ENCODE data around the gene ORAI2. TPM values are rescaled to one million over a fixed set of nuclear protein-coding genes. Genes with fewer than 3 reads are reported as not detected.
A peak's percentile ranks its signal among the peaks of the same experiment; 100 is the strongest.
"Not testable (repeated sequence)": the region's sequence is repeated elsewhere in the genome, so short reads cannot be mapped to it uniquely, and the experiment has no call there.

ORAI2 gene
- total and polyA plus RNA-seq, 7 donors, result 1.4 to 38.7 (median 7.9) TPM

GRCh38 chr7:102478314-102479208, 45.2 kb downstream of the ORAI2 start, which contains the start of gene POLR2J:
POLR2J (minus strand) TSS chr7:102478922; CDS start chr7:102478860, 62 bp downstream.
- H3K36me3 ChIP-seq; H3K27me3 ChIP-seq; H3K9me3 ChIP-seq; H3K4me1 ChIP-seq; intact Hi-C loops (cut with DNase I): not testable (repeated sequence)
- Histone ChIP-seq H3K27ac (peak within 1 kb of the TSS in 3 of 4 donors; percentile 61 to 80 (median 70)), H3K4me3 (peak within 1 kb of the TSS; percentile 43 to 57 (median 53))
- TF ChIP-seq POLR2AphosphoS5 (IDR thresholded peaks at IDR 0.05), result peak in 2 of 4 donors; percentile 33 to 80
- TF ChIP-seq CTCF (IDR thresholded peaks at IDR 0.05), result peak in 2 of 4 experiments; percentile 24 to 33
- 0 to 1% methylated on average over 58 to 59 of the region's 72 CpGs for WGBS, 2 donors
- DNase-seq, result peak; percentile 96

DNA sequence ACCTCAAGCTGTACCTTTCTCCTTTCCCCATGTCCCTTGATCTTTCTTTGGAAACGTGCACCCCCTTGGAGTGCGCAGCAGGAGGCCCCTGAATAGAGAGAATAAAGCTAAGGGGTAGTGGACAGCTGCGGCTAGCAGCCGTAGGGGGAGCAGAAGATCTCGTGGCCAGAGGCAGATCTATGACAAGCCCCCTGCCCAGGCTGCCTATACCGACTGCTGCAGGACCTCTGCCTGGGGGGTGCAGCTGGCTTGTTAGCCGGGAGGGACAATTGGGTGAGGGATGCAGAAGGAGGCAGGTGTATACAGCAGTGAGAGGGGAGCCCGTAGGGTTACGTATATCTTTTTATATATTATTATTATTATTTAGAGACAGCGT, 45.8 kb downstream of the ORAI2 start:
- H3K9me3 ChIP-seq; DNase-seq; H3K4me1 ChIP-seq; H3K27ac ChIP-seq; H3K4me3 ChIP-seq; H3K36me3 ChIP-seq; intact Hi-C loops (cut with DNase I); H3K27me3 ChIP-seq: not testable (repeated sequence)
- WGBS, 2 donors, result 0% methylated on average over 2 of the region's 10 CpGs

GRCh38 chr7:102479982-102480637, 46.7 kb downstream of the ORAI2 start:
- peak; percentile 61 for DNase-seq
- intact Hi-C loops (cut with DNase I); H3K27ac ChIP-seq; H3K9me3 ChIP-seq; H3K4me1 ChIP-seq; H3K36me3 ChIP-seq; H3K4me3 ChIP-seq; H3K27me3 ChIP-seq: not testable (repeated sequence)
- 3 to 9% methylated on average over 8 of the region's 11 CpGs for WGBS, 2 donors
- peak in 2 of 4 experiments; percentile 37 to 59 for TF ChIP-seq CTCF (IDR thresholded peaks at IDR 0.05)

DNA sequence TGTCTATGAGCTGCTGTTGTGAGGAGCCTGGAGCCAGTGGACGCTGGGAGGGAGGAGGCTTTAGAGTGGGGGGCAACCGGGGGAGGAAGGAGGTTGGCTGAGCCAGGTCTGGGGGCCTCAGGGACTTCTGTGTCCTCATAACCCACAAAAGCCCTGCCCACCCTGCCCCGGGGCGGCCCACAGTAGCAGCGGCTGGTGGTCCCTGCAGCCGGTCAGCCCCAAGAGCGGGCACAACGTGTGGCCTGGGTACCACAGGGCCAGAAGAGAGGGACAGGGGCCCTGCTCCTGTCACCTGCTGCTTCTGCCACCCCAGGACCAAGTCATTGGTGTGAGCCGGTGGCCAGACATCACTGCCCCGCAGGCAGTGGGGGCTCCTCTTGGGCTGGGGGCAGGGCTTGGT, 48.6 kb downstream of the ORAI2 start:
- H3K4me1 ChIP-seq; H3K36me3 ChIP-seq; H3K4me3 ChIP-seq; intact Hi-C loops (cut with DNase I); H3K27me3 ChIP-seq; H3K27ac ChIP-seq; H3K9me3 ChIP-seq: not testable (repeated sequence)
- DNase-seq, result peak; percentile 27
- no CpG with 5 or more reads among the region's 10 CpGs for WGBS, 2 donors

GRCh38 chr7:102484317-102484716, 50.9 kb downstream of the ORAI2 start:
- H3K4me1 ChIP-seq; H3K4me3 ChIP-seq; H3K27ac ChIP-seq; H3K9me3 ChIP-seq; DNase-seq; H3K27me3 ChIP-seq; intact Hi-C loops (cut with DNase I); H3K36me3 ChIP-seq: not testable (repeated sequence)
- no CpG with 5 or more reads among the region's 5 CpGs for WGBS, 2 donors

GRCh38 chr7:102490529-102491075, 57.2 kb downstream of the ORAI2 start:
- WGBS, 2 donors, result 10 to 72% methylated on average over 3 of the region's 12 CpGs
- intact Hi-C loops (cut with DNase I), result not testable (repeated sequence)

GRCh38 chr7:102493220-102493935, 60.0 kb downstream of the ORAI2 start:
- WGBS, 2 donors, result no CpG with 5 or more reads among the region's 33 CpGs
- peak; percentile 39 for DNase-seq
- H3K27me3 ChIP-seq; H3K4me1 ChIP-seq; intact Hi-C loops (cut with DNase I); H3K36me3 ChIP-seq; H3K9me3 ChIP-seq; H3K4me3 ChIP-seq; H3K27ac ChIP-seq: not testable (repeated sequence)

More at GRCh38 chr7:102490529-102491075, 57.2 kb downstream of the ORAI2 start:
- not testable (repeated sequence) for H3K36me3 ChIP-seq, H3K27me3 ChIP-seq, H3K27ac ChIP-seq, H3K4me3 ChIP-seq, H3K4me1 ChIP-seq, H3K9me3 ChIP-seq
- peak; percentile 33 for DNase-seq

DNA sequence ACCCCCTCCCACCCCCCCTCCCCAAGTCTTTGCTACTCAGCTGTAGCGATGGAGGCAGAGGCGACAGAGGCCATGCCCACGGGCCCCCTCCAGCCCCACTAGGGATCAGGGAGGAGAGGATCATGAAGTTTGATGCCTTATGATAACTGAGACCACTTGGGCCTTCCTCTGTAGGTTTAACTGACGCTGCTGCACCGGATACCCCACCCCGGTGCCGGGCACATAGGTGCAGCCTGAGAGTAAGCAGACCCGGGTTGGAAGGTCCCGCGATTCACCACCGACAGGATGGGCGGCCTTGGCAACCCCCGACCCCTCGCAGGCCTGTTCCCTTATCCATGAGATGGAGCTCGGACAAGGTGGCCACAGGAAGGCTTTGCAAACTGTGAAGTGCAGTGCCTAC, 60.7 kb downstream of the ORAI2 start:
- H3K9me3 ChIP-seq; H3K4me3 ChIP-seq; H3K27ac ChIP-seq; H3K36me3 ChIP-seq; DNase-seq; intact Hi-C loops (cut with DNase I); H3K4me1 ChIP-seq; H3K27me3 ChIP-seq: not testable (repeated sequence)
- 15 to 23% methylated on average over 8 of the region's 15 CpGs for WGBS, 2 donors

- H3K27me3 ChIP-seq; DNase-seq; intact Hi-C loops (cut with DNase I); H3K4me1 ChIP-seq; H3K4me3 ChIP-seq; H3K27ac ChIP-seq; H3K36me3 ChIP-seq; H3K9me3 ChIP-seq: not testable (repeated sequence)
- no CpG with 5 or more reads among the region's 67 CpGs for WGBS, 2 donors
Measured at GRCh38 chr7:102494473-102495149, 61.2 kb downstream of the ORAI2 start.
